ENCODE data around the gene PRTG. TPM values are rescaled to one million over a fixed set of nuclear protein-coding genes. Genes with fewer than 3 reads are reported as not detected.

PRTG gene
- total and polyA plus RNA-seq, 2 donors (not counting 3 experiments of a cell fraction or from before 2014, with no cell fraction given) = 3.4 to 12.4 TPM

DNA sequence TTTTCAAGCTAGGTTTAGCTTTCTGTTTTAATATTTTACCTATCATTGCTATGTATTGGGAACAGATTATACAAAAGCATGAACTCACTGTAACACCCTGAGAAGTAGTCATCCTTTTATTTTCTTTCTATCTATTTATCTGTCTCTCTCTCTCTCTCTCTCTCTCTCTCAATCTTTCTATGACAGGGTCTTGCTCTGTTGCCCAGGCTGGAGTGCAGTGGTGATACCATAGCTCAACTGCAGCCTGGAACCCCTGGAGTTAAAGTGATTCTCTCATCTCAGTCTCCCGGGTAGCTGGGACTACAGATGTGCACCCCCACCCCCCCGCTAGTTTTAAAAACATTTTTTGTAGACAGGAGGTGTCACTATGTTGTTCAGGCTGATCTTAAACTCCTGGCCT is 28.9 kb downstream of the PRTG start:
- H3K4me2 ChIP-seq (ENCODE audit: insufficient read depth, low read length) = no peak overlapping the region
- H3K4me3 ChIP-seq (replicated peaks in 1 of 3; ENCODE audit: insufficient read depth in 1 of 3, low read depth in 1 of 3, low read length in 3 of 3) = no peak overlapping the region
- POLR2A ChIA-PET = no interaction called here
- no peaks in the 10 kb centered on the region for H3K27me3 ChIP-seq (ENCODE audit: control insufficient read depth in 2 of 2, insufficient read depth in 2 of 2, low read length in 2 of 2)
- intact Hi-C loops (cut with micrococcal nuclease) (no loop called here), dilution Hi-C loops (cut with MboI; ENCODE audit: extremely low pct_ligation_motif_present, low sequenced_read_pairs) (no loop called here)
- H3K9me1 ChIP-seq (replicated peaks; ENCODE audit: control insufficient read depth, extremely low read depth, insufficient read depth, low read length) = no peaks in the 10 kb centered on the region
- H3K27ac ChIP-seq (ENCODE audit: insufficient read depth, low read depth, low read length) = no peak overlapping the region
- H3K9ac ChIP-seq (replicated peaks; ENCODE audit: extremely low read depth, insufficient read depth, low read length) = no peak overlapping the region
- CTCF ChIA-PET = interaction anchor here (0.6 to 2.1 kb wide), 4 partner anchors 9 to 23 kb away, joined by 3 to 6 read pairs (median 3); no protein-coding TSS in a partner anchor
- no peaks in the 10 kb centered on the region for H3K36me3 ChIP-seq (ENCODE audit: control insufficient read depth in 2 of 2, extremely low read depth in 1 of 2, insufficient read depth in 2 of 2, low read length in 2 of 2)
- no TSS peak for BruUV-seq (replicated peaks)
- H2AFZ ChIP-seq (ENCODE audit: low read depth, low read length) = no peak overlapping the region
- no peaks in the 10 kb centered on the region for H3K9me3 ChIP-seq (replicated peaks; ENCODE audit: control insufficient read depth, insufficient read depth, low read length)
- H4K20me1 ChIP-seq (replicated peaks; ENCODE audit: control insufficient read depth, extremely low read depth, insufficient read depth, low read length) = no peaks in the 10 kb centered on the region
- no peaks in the 10 kb centered on the region for H3K79me2 ChIP-seq (ENCODE audit: control insufficient read depth, insufficient read depth, low read length)
- TF ChIP-seq MYC (IDR thresholded peaks at IDR 0.05; ENCODE audit: low read depth, low read length) (no peak), EZH2 (IDR thresholded peaks at IDR 0.05; ENCODE audit: borderline replicate concordance, low read depth, low read length, severe bottlenecking) (no peak), POLR2A (IDR thresholded peaks at IDR 0.05; ENCODE audit: low read depth, low read length) (no peak)
- H3K4me1 ChIP-seq (ENCODE audit: control insufficient read depth, extremely low read depth, insufficient read depth, low read length) = no peaks in the 10 kb centered on the region
- FAIRE-seq = no peak
- no peak for DNase-seq (ENCODE audit: low read depth, low spot score)

DNA sequence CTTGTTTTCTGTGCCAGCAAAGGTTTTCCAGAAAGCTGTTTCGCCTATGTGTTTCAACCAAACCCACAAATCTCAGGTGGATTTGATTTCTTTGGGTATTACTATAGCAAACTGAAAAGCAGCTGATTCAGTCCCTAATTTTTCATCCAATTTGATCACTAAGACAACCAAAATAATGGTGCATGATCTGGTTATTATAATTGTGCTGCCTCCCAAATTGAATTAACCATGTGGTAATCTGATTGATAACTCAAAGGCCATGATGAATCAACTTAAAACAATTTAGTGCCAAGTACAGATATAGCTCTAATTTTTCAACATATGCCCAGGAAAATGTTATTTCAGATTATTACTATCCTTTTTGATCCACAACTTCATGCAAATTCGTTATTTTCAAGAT is 30.6 kb downstream of the PRTG start:
- Histone ChIP-seq H3K4me3 (replicated peaks in 1 of 3; ENCODE audit: insufficient read depth in 1 of 3, low read depth in 1 of 3, low read length in 3 of 3) (no peak overlapping the region), H3K9me3 (replicated peaks; ENCODE audit: control insufficient read depth, insufficient read depth, low read length) (no peaks in the 10 kb centered on the region), H3K9ac (replicated peaks; ENCODE audit: extremely low read depth, insufficient read depth, low read length) (no peak overlapping the region), H3K36me3 (ENCODE audit: control insufficient read depth in 2 of 2, extremely low read depth in 1 of 2, insufficient read depth in 2 of 2, low read length in 2 of 2) (no peaks in the 10 kb centered on the region), H3K79me2 (ENCODE audit: control insufficient read depth, insufficient read depth, low read length) (no peaks in the 10 kb centered on the region), H3K27ac (ENCODE audit: insufficient read depth, low read depth, low read length) (no peak overlapping the region), H4K20me1 (replicated peaks; ENCODE audit: control insufficient read depth, extremely low read depth, insufficient read depth, low read length) (no peaks in the 10 kb centered on the region), H3K9me1 (replicated peaks; ENCODE audit: control insufficient read depth, extremely low read depth, insufficient read depth, low read length) (no peaks in the 10 kb centered on the region), H3K4me1 (ENCODE audit: control insufficient read depth, extremely low read depth, insufficient read depth, low read length) (no peaks in the 10 kb centered on the region), H2AFZ (ENCODE audit: low read depth, low read length) (no peak overlapping the region), H3K4me2 (ENCODE audit: insufficient read depth, low read length) (no peak overlapping the region), H3K27me3 (ENCODE audit: control insufficient read depth in 2 of 2, insufficient read depth in 2 of 2, low read length in 2 of 2) (no peaks in the 10 kb centered on the region)
- no peak for DNase-seq (ENCODE audit: low read depth, low spot score)
- ChIA-PET CTCF (interaction anchor here (1.1 to 1.6 kb wide), 5 partner anchors 16 to 63 kb away, joined by 3 to 4 read pairs (median 3); no protein-coding TSS in a partner anchor), POLR2A (no interaction called here)
- TF ChIP-seq JUN (IDR thresholded peaks at IDR 0.05; ENCODE audit: borderline replicate concordance, insufficient read depth, insufficient read length, low read depth) (no peak), MYC (IDR thresholded peaks at IDR 0.05; ENCODE audit: low read depth, low read length) (no peak), FOS (IDR thresholded peaks at IDR 0.05; ENCODE audit: borderline replicate concordance, insufficient read depth, low read length) (no peak), POLR2AphosphoS5 (IDR thresholded peaks at IDR 0.05; ENCODE audit: insufficient read depth, low read depth, low read length) (no peak), GATA2 (IDR thresholded peaks at IDR 0.05; ENCODE audit: insufficient read depth, insufficient read length, low read depth, low read length) (no peak), EZH2 (IDR thresholded peaks at IDR 0.05; ENCODE audit: borderline replicate concordance, low read depth, low read length, severe bottlenecking) (no peak), POLR2A (IDR thresholded peaks at IDR 0.05; ENCODE audit: low read depth, low read length) (no peak)
- TF ChIP-seq, protein P1, sequence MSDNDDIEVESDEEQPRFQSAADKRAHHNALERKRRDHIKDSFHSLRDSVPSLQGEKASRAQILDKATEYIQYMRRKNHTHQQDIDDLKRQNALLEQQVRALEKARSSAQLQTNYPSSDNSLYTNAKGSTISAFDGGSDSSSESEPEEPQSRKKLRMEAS (IDR thresholded peaks at IDR 0.05; ENCODE audit: insufficient read depth, insufficient read length) = no peak
- TF ChIP-seq, protein P2, sequence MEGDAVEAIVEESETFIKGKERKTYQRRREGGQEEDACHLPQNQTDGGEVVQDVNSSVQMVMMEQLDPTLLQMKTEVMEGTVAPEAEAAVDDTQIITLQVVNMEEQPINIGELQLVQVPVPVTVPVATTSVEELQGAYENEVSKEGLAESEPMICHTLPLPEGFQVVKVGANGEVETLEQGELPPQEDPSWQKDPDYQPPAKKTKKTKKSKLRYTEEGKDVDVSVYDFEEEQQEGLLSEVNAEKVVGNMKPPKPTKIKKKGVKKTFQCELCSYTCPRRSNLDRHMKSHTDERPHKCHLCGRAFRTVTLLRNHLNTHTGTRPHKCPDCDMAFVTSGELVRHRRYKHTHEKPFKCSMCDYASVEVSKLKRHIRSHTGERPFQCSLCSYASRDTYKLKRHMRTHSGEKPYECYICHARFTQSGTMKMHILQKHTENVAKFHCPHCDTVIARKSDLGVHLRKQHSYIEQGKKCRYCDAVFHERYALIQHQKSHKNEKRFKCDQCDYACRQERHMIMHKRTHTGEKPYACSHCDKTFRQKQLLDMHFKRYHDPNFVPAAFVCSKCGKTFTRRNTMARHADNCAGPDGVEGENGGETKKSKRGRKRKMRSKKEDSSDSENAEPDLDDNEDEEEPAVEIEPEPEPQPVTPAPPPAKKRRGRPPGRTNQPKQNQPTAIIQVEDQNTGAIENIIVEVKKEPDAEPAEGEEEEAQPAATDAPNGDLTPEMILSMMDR (IDR thresholded peaks at IDR 0.05; ENCODE audit: extremely low read depth in 1 of 2, insufficient read depth in 1 of 2, low read depth in 1 of 2, low read length in 2 of 2) = no peak
- intact Hi-C loops (cut with micrococcal nuclease) = no loop called here
- dilution Hi-C loops (cut with MboI; ENCODE audit: extremely low pct_ligation_motif_present, low sequenced_read_pairs) = no loop called here
- BruUV-seq (replicated peaks) = no TSS peak
- FAIRE-seq = no peak

Measured in endothelial cell of umbilical vein (primary cell).